ENCODE measurements around the gene ADCY5.

- TF ChIP-seq CTCF (conservative IDR thresholded peaks at IDR 0.05) (no peak), ZFX (IDR thresholded peaks at IDR 0.05) (no peak)
Measured at GRCh38 chr3:123399653-123400052, 49.2 kb downstream of the ADCY5 start.
